HG03575 (cell line): ENCODE data around the gene TBC1D22A.

Experiments
- ATAC-seq: cut with Tn5 transposase; IDR thresholded peaks from one replicate; pipeline ENCODE4 v1.9.1; 2021; ENCODE audit not compliant: unreplicated experiment, insufficient number of reproducible peaks, low FRiP score; ENCODE audit errors: extremely low read depth

TBC1D22A gene

GRCh38 chr22:46844606-46845210 is 82.3 kb downstream of the TBC1D22A start:
- no peak for ATAC-seq

- no peak for ATAC-seq
Measured at GRCh38 chr22:46845296-46846149, 83.1 kb downstream of the TBC1D22A start.

- no peak for ATAC-seq
Measured at GRCh38 chr22:46846150-46846831, 83.8 kb downstream of the TBC1D22A start.

- ATAC-seq: no peak
Measured at GRCh38 chr22:46846832-46847355, 84.4 kb downstream of the TBC1D22A start.

- ATAC-seq: no peak
Measured at GRCh38 chr22:46848197-46848596, 85.7 kb downstream of the TBC1D22A start.

GRCh38 chr22:46849101-46849500 is 86.7 kb downstream of the TBC1D22A start:
- no peak for ATAC-seq

- ATAC-seq: no peak
Measured at GRCh38 chr22:46849951-46850350, 87.5 kb downstream of the TBC1D22A start.

GRCh38 chr22:46851311-46851710 is 88.9 kb downstream of the TBC1D22A start:
- ATAC-seq: no peak

GRCh38 chr22:46851941-46852340 is 89.5 kb downstream of the TBC1D22A start:
- no peak for ATAC-seq

GRCh38 chr22:46852771-46853170 is 90.3 kb downstream of the TBC1D22A start:
- ATAC-seq: no peak

GRCh38 chr22:46853191-46853590 is 90.7 kb downstream of the TBC1D22A start:
- ATAC-seq: no peak

- no peak for ATAC-seq
Measured at GRCh38 chr22:46854125-46854870, 91.8 kb downstream of the TBC1D22A start.

GRCh38 chr22:46855681-46856080 is 93.2 kb downstream of the TBC1D22A start:
- ATAC-seq: no peak

GRCh38 chr22:46856661-46857060 is 94.2 kb downstream of the TBC1D22A start:
- ATAC-seq: no peak

- no peak for ATAC-seq
Measured at GRCh38 chr22:46857142-46857884, 94.9 kb downstream of the TBC1D22A start.

GRCh38 chr22:46857885-46858143 is 95.4 kb downstream of the TBC1D22A start:
- ATAC-seq: no peak

GRCh38 chr22:46858181-46858771 is 95.8 kb downstream of the TBC1D22A start:
- ATAC-seq: no peak

- ATAC-seq: no peak
Measured at GRCh38 chr22:46860562-46860961, 98.1 kb downstream of the TBC1D22A start.
